Loucy (cell line): ENCODE measurements around the gene ZNF598.
"Not testable (repeated sequence)": the region's sequence is repeated elsewhere in the genome, so short reads cannot be mapped to it uniquely, and the experiment has no call there.

Experiments used
- H2AFZ ChIP-seq: fragments of 200-600 bp; sonication (generic); 2 replicates; pipeline ENCODE4 v1.6.0; 2016; ENCODE audit warnings: antibody characterized with exemption, mild to moderate bottlenecking, low read length, moderate library complexity
- H3F3A ChIP-seq: fragments of 200-600 bp; 2 replicates; pipeline ENCODE4 v1.6.0; 2016; ENCODE audit warnings: antibody characterized with exemption, low read depth, mild to moderate bottlenecking
- H3K27me3 ChIP-seq: fragments of 200-600 bp; sonication (generic); 2 replicates; pipeline ENCODE4 v1.6.1; 2014; ENCODE audit warnings: low read length, mild to moderate bottlenecking; ENCODE audit not compliant: insufficient read depth, poor library complexity, severe bottlenecking
- H3K36me3 ChIP-seq: fragments of 200-600 bp; sonication (generic); 2 replicates; pipeline ENCODE4 v1.6.1; 2016; ENCODE audit warnings: low read length; ENCODE audit not compliant: insufficient read depth
- H3K4me1 ChIP-seq: fragments of 200-600 bp; sonication (generic); 2 replicates; pipeline ENCODE4 v1.5.1; 2014; ENCODE audit warnings: low read length, mild to moderate bottlenecking; ENCODE audit not compliant: insufficient read depth, poor library complexity, severe bottlenecking
- H3K4me2 ChIP-seq: fragments of 200-600 bp; sonication (generic); 2 replicates; pipeline ENCODE4 v1.6.0; 2014; ENCODE audit warnings: antibody characterized with exemption, low read length, low read depth, mild to moderate bottlenecking; ENCODE audit not compliant: poor library complexity, severe bottlenecking
- H3K4me3 ChIP-seq: fragments of 200-600 bp; sonication (generic); 2 replicates; pipeline ENCODE4 v1.5.1; 2014; ENCODE audit warnings: low read length, mild to moderate bottlenecking, mixed read lengths; ENCODE audit not compliant: poor library complexity, severe bottlenecking
- H3K79me2 ChIP-seq: fragments of 200-600 bp; sonication (generic); 2 replicates; pipeline ENCODE4 v1.6.1; 2014; ENCODE audit warnings: low read length; ENCODE audit not compliant: insufficient read depth
- H3K9ac ChIP-seq: fragments of 200-600 bp; sonication (generic); 2 replicates; pipeline ENCODE4 v1.6.0; 2014; ENCODE audit warnings: mild to moderate bottlenecking, low read depth, low read length, moderate library complexity; ENCODE audit not compliant: poor library complexity, severe bottlenecking
- H3K9me2 ChIP-seq: fragments of 200-600 bp; sonication (generic); replicated peaks from 2 replicates; pipeline ENCODE4 v1.6.1; 2016; ENCODE audit warnings: low read depth, low read length, mixed read lengths
- H3K9me3 ChIP-seq: fragments of 200-600 bp; sonication (generic); 2 replicates; pipeline ENCODE4 v1.6.1; 2014; ENCODE audit warnings: mild to moderate bottlenecking, antibody characterized with exemption, low read length, low read depth; ENCODE audit not compliant: insufficient read depth
- H4K20me1 ChIP-seq: fragments of 200-600 bp; sonication (generic); 2 replicates; pipeline ENCODE4 v1.6.0; 2014; ENCODE audit warnings: antibody characterized with exemption, low read length, mild to moderate bottlenecking; ENCODE audit not compliant: insufficient read depth, poor library complexity, severe bottlenecking
- EZH2phosphoT487 ChIP-seq: fragments of 200-600 bp; IDR thresholded peaks from 2 replicates; pipeline ENCODE4 v1.6.1; 2018; ENCODE audit warnings: antibody characterized with exemption, mild to moderate bottlenecking, moderate library complexity, borderline replicate concordance
- TF ChIP-seq, protein P1 (sequence below): fragments of 200-600 bp; sonication (generic); conservative IDR thresholded peaks from 2 replicates; pipeline ENCODE4 v1.5.1; 2014; ENCODE audit warnings: mild to moderate bottlenecking, antibody characterized with exemption, low read length

Gene ZNF598

DNA sequence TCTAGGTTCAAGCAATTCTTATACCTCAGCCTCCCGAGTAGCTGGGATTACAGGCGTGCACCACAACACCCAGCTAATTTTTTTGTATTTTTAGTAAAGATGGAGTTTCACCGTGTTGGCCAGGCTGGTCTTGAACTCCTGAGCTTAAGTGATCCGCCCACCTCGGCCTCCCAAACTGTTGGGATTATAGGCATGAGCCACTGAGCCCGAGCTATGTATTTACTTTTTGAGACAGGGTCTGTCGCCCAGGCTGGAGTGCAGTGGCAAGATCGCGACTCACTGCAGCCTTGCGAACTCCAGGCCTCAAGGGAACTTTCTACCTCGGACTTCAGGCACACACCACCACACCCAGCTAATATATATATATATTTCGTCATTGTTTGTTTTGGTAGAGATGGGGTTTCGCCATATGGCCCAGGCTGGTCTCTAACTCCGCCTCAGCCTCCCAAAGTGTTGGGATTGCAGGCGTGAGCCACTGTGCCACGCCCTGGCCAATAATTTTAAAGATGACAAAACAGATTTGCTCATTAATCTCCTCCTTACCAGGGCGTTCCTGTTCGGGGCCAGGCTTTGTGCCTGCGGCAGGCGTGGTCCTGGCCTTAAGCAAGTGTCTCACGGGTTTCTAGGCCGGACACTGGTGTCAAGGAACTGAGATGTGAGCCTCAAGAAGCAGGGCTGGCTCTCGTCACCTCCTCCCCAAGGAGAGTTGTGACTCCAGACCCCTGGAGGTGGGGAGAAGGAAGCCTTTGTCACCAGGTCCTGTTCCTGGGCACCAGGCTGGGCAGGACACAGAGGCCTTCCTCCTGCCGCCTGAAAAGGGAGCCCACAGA, 5.7 kb upstream of the ZNF598 start:
- no peak for TF ChIP-seq EZH2phosphoT487
- TF ChIP-seq, protein P1, sequence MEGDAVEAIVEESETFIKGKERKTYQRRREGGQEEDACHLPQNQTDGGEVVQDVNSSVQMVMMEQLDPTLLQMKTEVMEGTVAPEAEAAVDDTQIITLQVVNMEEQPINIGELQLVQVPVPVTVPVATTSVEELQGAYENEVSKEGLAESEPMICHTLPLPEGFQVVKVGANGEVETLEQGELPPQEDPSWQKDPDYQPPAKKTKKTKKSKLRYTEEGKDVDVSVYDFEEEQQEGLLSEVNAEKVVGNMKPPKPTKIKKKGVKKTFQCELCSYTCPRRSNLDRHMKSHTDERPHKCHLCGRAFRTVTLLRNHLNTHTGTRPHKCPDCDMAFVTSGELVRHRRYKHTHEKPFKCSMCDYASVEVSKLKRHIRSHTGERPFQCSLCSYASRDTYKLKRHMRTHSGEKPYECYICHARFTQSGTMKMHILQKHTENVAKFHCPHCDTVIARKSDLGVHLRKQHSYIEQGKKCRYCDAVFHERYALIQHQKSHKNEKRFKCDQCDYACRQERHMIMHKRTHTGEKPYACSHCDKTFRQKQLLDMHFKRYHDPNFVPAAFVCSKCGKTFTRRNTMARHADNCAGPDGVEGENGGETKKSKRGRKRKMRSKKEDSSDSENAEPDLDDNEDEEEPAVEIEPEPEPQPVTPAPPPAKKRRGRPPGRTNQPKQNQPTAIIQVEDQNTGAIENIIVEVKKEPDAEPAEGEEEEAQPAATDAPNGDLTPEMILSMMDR = no peak
- H3K36me3 ChIP-seq = no peaks in the 10 kb centered on the region
- no peak overlapping the region for H3K9ac ChIP-seq
- H3K27me3 ChIP-seq = no peaks in the 10 kb centered on the region
- no peak overlapping the region for H2AFZ ChIP-seq
- no peaks in the 10 kb centered on the region for H3F3A ChIP-seq
- H3K9me2 ChIP-seq = no peaks in the 10 kb centered on the region
- no peaks in the 10 kb centered on the region for H4K20me1 ChIP-seq
- H3K4me3 ChIP-seq = no peak overlapping the region
- H3K4me1 ChIP-seq = peaks cover 2% of the 10 kb centered on the region
- H3K4me2 ChIP-seq = no peak overlapping the region
- H3K79me2 ChIP-seq = no peaks in the 10 kb centered on the region
- no peaks in the 10 kb centered on the region for H3K9me3 ChIP-seq

DNA sequence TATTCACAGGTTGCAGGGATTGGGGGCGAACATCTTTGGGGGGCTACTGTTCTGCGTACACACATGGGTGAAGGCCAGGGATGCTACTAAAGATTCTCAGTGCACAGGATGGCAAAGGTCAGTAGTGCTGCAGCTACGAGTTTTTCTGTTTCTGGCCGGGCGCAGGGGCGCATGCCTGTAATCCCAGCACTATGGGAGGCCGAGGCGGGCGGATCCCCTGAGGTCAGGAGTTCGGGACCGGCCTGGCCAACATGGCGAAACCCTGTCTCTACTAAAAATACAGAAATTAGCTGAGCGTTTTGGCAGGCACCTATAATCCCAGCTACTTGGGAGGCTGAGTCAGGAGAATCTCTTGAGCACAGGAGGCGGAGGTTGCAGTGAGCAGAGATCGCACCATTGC, 3.9 kb upstream of the ZNF598 start:
- H3K9ac ChIP-seq = no peak overlapping the region
- TF ChIP-seq, protein P1 = no peak
- TF ChIP-seq EZH2phosphoT487 = no peak
- peaks cover 5% of the 10 kb centered on the region for H4K20me1 ChIP-seq
- no peaks in the 10 kb centered on the region for H3K27me3 ChIP-seq
- H3K36me3 ChIP-seq = no peaks in the 10 kb centered on the region
- H3K4me2 ChIP-seq = no peak overlapping the region
- peaks cover 7% of the 10 kb centered on the region for H3K4me1 ChIP-seq
- no peak overlapping the region for H2AFZ ChIP-seq
- H3K4me3 ChIP-seq = no peak overlapping the region
- H3K9me2 ChIP-seq = no peaks in the 10 kb centered on the region
- H3K79me2 ChIP-seq = peaks cover 8% of the 10 kb centered on the region
- H3K9me3 ChIP-seq = no peaks in the 10 kb centered on the region
- H3F3A ChIP-seq = no peaks in the 10 kb centered on the region

DNA sequence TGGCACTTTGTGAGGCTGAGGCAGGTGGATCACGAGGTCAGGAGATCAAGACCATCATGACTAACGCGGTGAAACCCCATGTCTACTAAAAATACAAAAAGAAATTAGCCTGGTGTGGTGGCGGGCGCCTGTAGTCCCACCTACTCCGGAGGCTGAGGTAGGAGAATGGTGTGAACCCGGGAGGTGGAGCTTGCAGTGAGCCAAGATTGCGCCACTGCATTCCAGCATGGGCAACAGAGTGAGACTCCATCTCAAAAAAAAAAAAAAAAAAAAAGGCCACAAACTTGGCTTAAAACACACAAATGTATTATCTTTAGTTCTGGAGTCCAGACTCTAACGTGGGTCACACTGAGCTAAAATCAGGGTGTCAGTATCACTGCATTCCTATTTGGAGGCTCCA, 2.1 kb upstream of the ZNF598 start:
- not testable (repeated sequence) for H3K4me2 ChIP-seq

More for the DNA sequence above, 2.1 kb upstream of the ZNF598 start:
- not testable (repeated sequence) for H2AFZ ChIP-seq, H3K4me3 ChIP-seq, H3F3A ChIP-seq, H3K9me3 ChIP-seq, H3K9ac ChIP-seq, H3K36me3 ChIP-seq, H3K27me3 ChIP-seq, H3K9me2 ChIP-seq
- H3K79me2 ChIP-seq = peaks cover 26% of the 10 kb centered on the region
- peaks cover 17% of the 10 kb centered on the region for H4K20me1 ChIP-seq
- peaks cover 10% of the 10 kb centered on the region for H3K4me1 ChIP-seq
